Mammary epithelial cell (primary cell): ENCODE data around the gene KCND3.

Source experiments
- CTCF ChIP-seq, 2 donors: IDR thresholded peaks in 1 of 2; conservative IDR thresholded peaks in 1 of 2; 2 replicates each; pipeline ENCODE4 v1.5.1; 2011 to 2012; ENCODE audit warnings: inconsistent platforms in 2 of 2, low read length in 2 of 2, mild to moderate bottlenecking in 2 of 2, control low read depth in 1 of 2, low read depth in 1 of 2; ENCODE audit not compliant: insufficient read depth in 1 of 2; ENCODE audit errors: extremely low read depth in 1 of 2
- EZH2 ChIP-seq: IDR thresholded peaks from 2 replicates; pipeline ENCODE4 v1.6.1; 2012; ENCODE audit warnings: low read length, inconsistent platforms, borderline replicate concordance

- no peak for TF ChIP-seq CTCF (conservative IDR thresholded peaks at IDR 0.05 in 1 of 2, IDR thresholded peaks at IDR 0.05 in 1 of 2; ENCODE audit: extremely low read depth in 1 of 2, insufficient read depth in 1 of 2, low read depth in 1 of 2, low read length in 2 of 2)
- TF ChIP-seq EZH2 = no peak
These were observed 59.1 kb downstream of the KCND3 start for GRCh38 chr1:111930356-111930755.
